Neural cell (in vitro differentiated cells): ENCODE results near the gene CAMK2B. TPM values are rescaled to one million over a fixed set of nuclear protein-coding genes. Genes with fewer than 3 reads are reported as not detected.

ENCODE experiments used
- H2AFZ ChIP-seq: fragments of 200-600, 300-800 bp; sonication (generic), shearing (Covaris generic); 2 replicates; pipeline ENCODE4 v1.6.0; 2014; ENCODE audit warnings: low read depth, mild to moderate bottlenecking, antibody characterized with exemption, low read length, moderate library complexity
- H3F3A ChIP-seq: fragments of 200-600 bp; shearing (Covaris generic); 2 replicates; pipeline ENCODE4 v1.6.1; 2016; ENCODE audit warnings: mild to moderate bottlenecking, moderate library complexity, mixed read lengths, antibody characterized with exemption, low read length; ENCODE audit not compliant: insufficient read depth, poor library complexity, severe bottlenecking
- H3K27ac ChIP-seq: fragments of 200-600, 300-800 bp; sonication (generic), shearing (Covaris generic); 2 replicates; pipeline ENCODE4 v1.5.1; 2014; ENCODE audit warnings: mild to moderate bottlenecking, low read length, moderate library complexity
- H3K27me3 ChIP-seq: fragments of 300-800, 200-600 bp; sonication (generic), shearing (Covaris generic); 2 replicates; pipeline ENCODE4 v1.6.0; 2014; ENCODE audit warnings: mild to moderate bottlenecking, low read depth, low read length, moderate library complexity; ENCODE audit not compliant: insufficient read depth
- H3K36me3 ChIP-seq: fragments of 300-800, 200-600 bp; sonication (generic), shearing (Covaris generic); 2 replicates; pipeline ENCODE4 v1.5.1; 2014; ENCODE audit warnings: mild to moderate bottlenecking, antibody characterized with exemption, low read length, moderate library complexity; ENCODE audit not compliant: insufficient read depth
- H3K4me2 ChIP-seq: fragments of 300-800, 200-600 bp; sonication (generic), shearing (Covaris generic); 2 replicates; pipeline ENCODE4 v1.6.0; 2014; ENCODE audit warnings: mild to moderate bottlenecking, low read length
- H3K4me3 ChIP-seq: fragments of 300-800, 200-600 bp; sonication (generic), shearing (Covaris generic); 2 replicates; pipeline ENCODE4 v1.5.1; 2014; ENCODE audit warnings: mild to moderate bottlenecking, low read length, moderate library complexity
- H3K79me2 ChIP-seq: fragments of 200-600 bp; shearing (Covaris generic); replicated peaks from 2 replicates; pipeline ENCODE4 v1.6.0; 2014; ENCODE audit warnings: mild to moderate bottlenecking, low read length, moderate library complexity; ENCODE audit not compliant: insufficient read depth
- H3K9ac ChIP-seq: fragments of 300-800, 200-600 bp; sonication (generic), shearing (Covaris generic); 2 replicates; pipeline ENCODE4 v1.6.1; 2016; ENCODE audit warnings: mild to moderate bottlenecking, low read length, mixed read lengths
- H3K9me2 ChIP-seq: fragments of 200-600 bp; shearing (Covaris generic); 2 replicates; pipeline ENCODE4 v1.6.1; 2016; ENCODE audit warnings: mild to moderate bottlenecking, low read length, mixed read lengths; ENCODE audit not compliant: insufficient read depth
- H3K9me3 ChIP-seq: fragments of 200-600, 300-800 bp; sonication (generic), shearing (Covaris generic); 2 replicates; pipeline ENCODE4 v1.6.1; 2016; ENCODE audit warnings: mild to moderate bottlenecking, mixed run types, low read length, moderate library complexity, mixed read lengths
- H4K20me1 ChIP-seq: fragments of 200-600 bp; shearing (Covaris generic); 2 replicates; pipeline ENCODE4 v1.6.1; 2016; ENCODE audit warnings: mild to moderate bottlenecking, mixed run types; ENCODE audit not compliant: insufficient read depth
- CTCF ChIP-seq: fragments of 450-650 bp; IDR thresholded peaks from 2 replicates; pipeline ENCODE4 v1.5.1; 2014; ENCODE audit warnings: antibody characterized with exemption, mild to moderate bottlenecking, moderate library complexity; ENCODE audit not compliant: poor library complexity, severe bottlenecking
- EP300 ChIP-seq: fragments of 450-650 bp; conservative IDR thresholded peaks from 2 replicates; pipeline ENCODE4 v1.6.1; 2014; ENCODE audit warnings: antibody characterized with exemption, mild to moderate bottlenecking, moderate library complexity; ENCODE audit not compliant: poor library complexity, severe bottlenecking
- EZH2 ChIP-seq: fragments of 200-600, 300-800 bp; shearing (Covaris generic), sonication (generic); IDR thresholded peaks from 2 replicates; pipeline ENCODE4 v1.6.1; 2014; ENCODE audit warnings: antibody characterized with exemption, low read length, borderline replicate concordance, mild to moderate bottlenecking; ENCODE audit not compliant: insufficient read depth, poor library complexity, severe bottlenecking
- MXI1 ChIP-seq: fragments of 450-650 bp; conservative IDR thresholded peaks from 2 replicates; pipeline ENCODE4 v1.6.1; 2014; ENCODE audit warnings: antibody characterized with exemption, mild to moderate bottlenecking; ENCODE audit not compliant: poor library complexity, severe bottlenecking
- POLR2AphosphoS5 ChIP-seq: IDR thresholded peaks from 2 replicates; pipeline ENCODE4 v1.6.1; 2012
- RAD21 ChIP-seq: fragments of 450-650 bp; conservative IDR thresholded peaks from 2 replicates; pipeline ENCODE4 v1.6.1; 2014; ENCODE audit warnings: antibody characterized with exemption, mild to moderate bottlenecking, moderate library complexity
- REST ChIP-seq: IDR thresholded peaks from 2 replicates; pipeline ENCODE4 v1.6.1; 2012; ENCODE audit warnings: borderline replicate concordance
- SMC3 ChIP-seq: fragments of 450-650 bp; conservative IDR thresholded peaks from 2 replicates; pipeline ENCODE4 v1.6.1; 2014; ENCODE audit warnings: antibody characterized with exemption, mild to moderate bottlenecking, moderate library complexity; ENCODE audit not compliant: poor library complexity
- TAF1 ChIP-seq: IDR thresholded peaks from 2 replicates; pipeline ENCODE4 v1.6.1; 2012; ENCODE audit warnings: low read depth
- polyA plus RNA-seq: library from polyadenylated mRNA; depleted of rRNA; stranded (reverse); fragments of >200 nt; gene quantifications from 2 replicates; pipeline ENCODE4 v1.2.3, GENCODE V29; 2014

Gene CAMK2B
- polyA plus RNA-seq, 1 donor from 2014 or later, result 67.3 TPM

- H4K20me1 ChIP-seq, result no peaks in the 10 kb centered on the region
- H3K4me2 ChIP-seq, result no peak overlapping the region
- no peaks in the 10 kb centered on the region for H3K36me3 ChIP-seq
- no peaks in the 10 kb centered on the region for H3K9me3 ChIP-seq
- H2AFZ ChIP-seq, result no peak overlapping the region
- no peak overlapping the region for H3K4me3 ChIP-seq
- H3K27me3 ChIP-seq, result no peaks in the 10 kb centered on the region
- H3K9me2 ChIP-seq, result no peaks in the 10 kb centered on the region
- no peaks in the 10 kb centered on the region for H3K79me2 ChIP-seq
- no peak overlapping the region for H3K9ac ChIP-seq
- H3F3A ChIP-seq, result no peaks in the 10 kb centered on the region
- H3K27ac ChIP-seq, result no peak overlapping the region
- no peak for TF ChIP-seq EP300
- no peak for TF ChIP-seq RAD21
- no peak for TF ChIP-seq MXI1
- TF ChIP-seq SMC3, result no peak
- TF ChIP-seq CTCF, result no peak
- TF ChIP-seq EZH2, result no peak
- no peak for TF ChIP-seq TAF1
Observed at GRCh38 chr7:44284881-44285541, 40.4 kb downstream of the CAMK2B start.

GRCh38 chr7:44284216-44284615, 41.2 kb downstream of the CAMK2B start:
- Histone ChIP-seq H3K27me3 (no peaks in the 10 kb centered on the region), H3F3A (no peaks in the 10 kb centered on the region), H4K20me1 (no peaks in the 10 kb centered on the region), H3K9me2 (no peaks in the 10 kb centered on the region), H3K36me3 (no peaks in the 10 kb centered on the region), H2AFZ (no peak overlapping the region), H3K79me2 (no peaks in the 10 kb centered on the region), H3K9me3 (no peaks in the 10 kb centered on the region), H3K9ac (no peak overlapping the region), H3K27ac (no peak overlapping the region), H3K4me3 (no peak overlapping the region), H3K4me2 (no peak overlapping the region)
- TF ChIP-seq POLR2AphosphoS5 (no peak), CTCF (no peak), MXI1 (no peak), EP300 (no peak), RAD21 (no peak), EZH2 (no peak), SMC3 (no peak), TAF1 (no peak), REST (no peak)
